SW480 (cell line): ENCODE results near the gene PTP4A2.

ENCODE experiments used
- DNase-seq: peaks from one replicate; pipeline ENCODE4 v3.0.0-alpha.2; 2016; ENCODE audit warnings: low spot score

The PTP4A2 gene

DNA sequence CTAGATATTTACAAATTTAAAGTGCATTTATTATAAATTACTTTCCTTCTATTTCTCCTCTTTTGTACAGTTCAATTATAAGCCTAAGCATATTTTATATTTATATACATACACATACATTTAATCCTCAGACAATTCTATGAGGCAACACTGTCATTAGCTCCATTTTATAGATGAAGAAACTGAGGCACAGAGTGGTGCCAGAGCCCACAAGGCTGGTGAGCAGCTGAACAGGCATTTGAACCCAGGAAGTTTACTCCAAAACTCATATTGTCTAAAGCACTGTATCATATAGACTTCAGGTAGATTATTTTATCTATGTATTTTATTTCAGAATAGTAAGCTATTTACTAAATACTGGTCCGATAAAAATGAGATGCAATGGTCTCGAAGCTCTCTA is 52.3 kb downstream of the PTP4A2 start:
- no peak for DNase-seq

DNA sequence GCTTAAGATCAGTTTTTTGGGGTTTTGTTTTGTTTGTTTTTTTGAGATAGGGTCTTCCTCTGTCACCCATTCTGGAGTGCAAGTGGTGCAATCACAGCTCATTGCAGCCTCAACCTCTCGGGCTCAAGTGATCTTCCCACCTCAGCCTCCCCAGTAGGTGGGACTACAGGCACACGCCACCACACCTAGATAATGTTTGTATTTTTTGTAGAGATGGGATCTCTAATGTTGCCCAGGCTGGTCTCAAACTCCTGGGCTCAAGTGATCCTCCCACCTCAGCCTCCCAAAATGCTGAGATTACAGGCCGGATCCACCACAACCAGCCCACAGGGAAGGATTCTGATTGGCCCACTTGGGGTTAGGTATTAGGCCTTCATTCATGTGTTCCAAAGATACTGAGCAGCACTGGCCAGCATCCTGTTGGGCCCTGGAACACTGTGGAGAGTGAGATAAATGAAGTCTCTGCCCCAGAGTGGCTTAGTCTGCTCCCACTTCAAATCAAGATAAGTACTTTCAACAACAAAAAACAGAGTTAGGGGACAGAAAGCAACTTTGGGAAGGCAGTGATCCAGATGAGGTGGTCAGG is 54.7 kb downstream of the PTP4A2 start:
- no peak for DNase-seq

DNA sequence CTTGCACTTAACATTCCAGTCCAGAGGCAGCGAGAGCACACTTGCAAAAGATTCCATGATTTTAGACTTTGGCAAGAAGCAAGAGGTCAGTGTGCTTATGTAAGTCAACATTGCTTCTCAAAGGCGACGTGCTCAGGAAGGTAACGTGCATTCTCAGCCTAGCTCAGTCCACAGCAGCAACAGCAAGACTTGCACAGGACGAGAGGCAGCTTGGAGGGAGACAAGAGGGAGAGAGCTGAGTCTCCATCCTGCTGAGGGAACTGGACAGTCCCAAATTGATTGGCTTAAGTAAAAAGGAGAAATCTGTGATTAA is 56.5 kb downstream of the PTP4A2 start:
- no peak for DNase-seq

DNA sequence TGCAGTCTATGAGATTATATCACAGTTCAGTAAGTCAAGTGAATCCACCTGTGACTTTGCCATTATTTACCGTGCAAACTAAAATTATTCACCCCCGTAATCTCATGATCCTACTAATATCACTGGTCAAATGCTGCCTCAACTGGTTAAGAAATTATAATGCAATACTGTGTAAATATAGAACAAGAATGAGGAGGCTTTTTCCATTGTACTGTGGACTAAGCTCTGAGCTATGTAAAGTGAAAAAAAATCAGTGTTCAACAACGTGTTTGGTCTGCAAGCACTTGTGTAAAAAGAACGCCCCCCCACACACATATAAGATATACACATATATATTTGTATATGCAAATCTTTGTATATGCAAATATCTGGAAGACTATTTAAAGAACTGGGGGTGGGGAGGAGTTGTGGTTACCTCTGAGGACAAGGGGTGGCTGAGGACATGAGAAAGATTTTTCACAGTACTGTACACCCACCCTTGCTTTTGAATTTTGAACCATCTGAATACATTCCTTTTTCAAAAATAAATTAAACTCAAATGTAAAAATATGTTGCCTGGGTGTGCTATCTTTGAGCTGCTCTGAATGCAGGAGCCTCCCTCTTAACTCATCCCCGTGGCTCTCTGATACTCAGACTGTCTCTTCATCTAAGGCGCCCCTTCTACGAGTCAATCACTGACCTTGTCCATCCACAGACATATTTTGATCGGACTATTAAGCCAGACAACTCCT is 57.0 kb downstream of the PTP4A2 start:
- no peak for DNase-seq

DNA sequence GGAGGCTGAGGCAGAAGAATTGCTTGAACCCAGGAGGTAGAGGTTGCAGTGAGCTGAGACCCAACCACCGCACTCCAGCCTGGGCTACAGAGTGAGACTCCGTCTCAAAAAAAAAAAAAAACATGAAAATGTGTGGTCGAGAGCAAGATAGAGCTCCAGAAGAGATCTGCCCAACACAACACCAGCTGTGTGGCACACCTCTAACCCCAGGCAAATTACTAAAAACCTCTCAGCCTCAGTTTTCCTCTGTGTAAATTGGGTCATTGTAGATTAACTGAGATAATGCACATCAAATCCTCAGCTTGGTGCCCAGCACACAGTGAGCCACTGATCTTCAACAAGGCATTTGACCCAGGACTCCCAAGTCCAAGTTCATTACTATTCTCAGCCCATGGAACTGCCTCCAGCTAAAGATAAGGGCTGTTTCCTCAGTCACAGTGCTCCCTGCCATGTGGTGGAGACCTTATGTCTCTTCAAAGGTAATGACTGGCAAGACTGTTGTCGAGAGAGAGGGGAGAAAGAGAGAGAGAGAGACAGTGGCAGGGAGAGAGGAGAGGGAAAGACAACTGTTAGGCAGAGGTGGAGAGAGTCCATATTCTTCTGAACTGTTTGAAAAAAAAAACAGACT is 58.1 kb downstream of the PTP4A2 start:
- DNase-seq, result no peak

DNA sequence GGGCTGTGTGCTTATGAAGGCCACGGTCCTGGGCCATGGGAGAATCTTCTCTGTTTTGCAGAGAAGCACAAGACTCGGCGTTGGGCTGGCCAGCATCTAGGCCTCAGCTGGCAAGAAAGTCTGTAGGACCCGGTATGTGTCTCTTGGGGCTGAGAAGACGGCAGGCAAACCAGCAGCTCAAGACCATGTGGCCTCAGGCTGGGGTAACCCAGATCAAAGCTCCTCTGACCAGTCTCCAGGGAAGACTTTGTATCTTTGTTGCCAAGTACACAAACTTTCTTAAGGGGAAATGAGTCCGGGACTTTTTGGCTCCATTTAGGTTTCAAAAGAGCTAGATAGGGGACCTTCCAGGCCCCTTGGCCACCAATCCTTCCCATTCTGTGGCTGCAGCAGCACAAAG is 60.1 kb downstream of the PTP4A2 start:
- DNase-seq, result no peak

DNA sequence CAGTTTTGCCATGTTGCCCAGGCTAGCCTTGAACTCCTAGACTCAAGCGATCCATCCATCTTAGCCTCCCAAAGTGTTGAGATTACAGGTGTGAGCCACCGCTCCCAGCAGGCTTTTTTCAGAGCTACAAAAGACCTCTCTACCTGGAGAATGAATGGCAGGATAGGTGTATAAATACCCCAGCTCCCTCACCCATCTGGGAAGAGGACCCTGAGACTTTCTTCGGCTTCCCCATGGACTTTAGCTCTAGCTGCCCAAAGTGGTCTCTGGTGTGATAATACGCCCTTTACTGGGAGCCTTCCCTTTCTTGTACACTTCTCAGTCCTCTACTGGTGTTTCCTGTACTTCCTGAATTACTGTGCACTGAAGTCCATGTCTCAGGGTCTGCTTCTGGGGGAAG is 60.6 kb downstream of the PTP4A2 start:
- no peak for DNase-seq

DNA sequence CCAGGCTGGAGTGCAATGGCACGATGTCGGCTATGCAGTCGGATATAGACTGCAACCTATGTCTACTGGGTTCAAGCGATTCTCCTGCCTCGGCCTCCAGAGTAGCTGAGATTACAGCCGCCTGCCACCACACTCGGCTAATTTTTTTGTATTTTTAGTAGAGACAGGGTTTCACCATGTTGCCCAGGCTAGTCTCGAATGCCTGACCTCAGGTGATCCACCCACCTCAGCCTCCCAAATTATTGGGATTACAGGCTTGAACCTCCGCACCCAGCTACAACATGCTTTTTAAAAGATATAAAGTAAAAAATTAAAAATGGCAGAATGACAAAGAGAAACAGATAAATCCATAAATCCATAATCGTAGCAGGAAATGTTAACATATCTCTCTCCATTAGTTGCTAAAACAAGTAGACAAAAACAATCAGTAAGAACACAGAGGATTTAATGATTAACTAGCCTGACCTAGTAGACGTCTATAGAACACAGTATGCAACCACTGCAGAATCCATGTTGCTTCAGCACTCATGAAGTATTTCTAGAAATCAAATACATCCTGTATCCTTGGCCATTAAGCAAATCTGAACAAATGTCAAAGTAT is 62.4 kb downstream of the PTP4A2 start:
- peak; percentile 42 for DNase-seq

DNA sequence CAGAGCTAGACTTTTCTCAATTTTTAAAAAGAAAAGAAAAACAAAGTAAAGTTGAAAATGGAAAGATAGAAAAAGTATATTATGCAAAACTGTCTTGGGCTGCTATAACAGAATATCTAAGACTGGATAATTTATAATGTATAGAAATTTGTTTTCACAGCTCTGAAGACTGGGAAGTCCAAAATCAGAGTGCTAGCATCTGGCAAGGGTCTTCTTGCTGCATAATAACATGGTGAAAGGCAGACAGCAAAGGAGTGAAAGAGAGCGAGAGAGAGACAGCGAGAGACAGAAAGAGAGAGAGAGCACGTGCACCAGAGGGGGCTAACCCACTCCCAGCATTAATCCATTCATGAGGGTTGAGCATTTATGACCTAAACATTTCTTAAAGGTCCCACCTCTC is 63.2 kb downstream of the PTP4A2 start:
- no peak for DNase-seq

DNA sequence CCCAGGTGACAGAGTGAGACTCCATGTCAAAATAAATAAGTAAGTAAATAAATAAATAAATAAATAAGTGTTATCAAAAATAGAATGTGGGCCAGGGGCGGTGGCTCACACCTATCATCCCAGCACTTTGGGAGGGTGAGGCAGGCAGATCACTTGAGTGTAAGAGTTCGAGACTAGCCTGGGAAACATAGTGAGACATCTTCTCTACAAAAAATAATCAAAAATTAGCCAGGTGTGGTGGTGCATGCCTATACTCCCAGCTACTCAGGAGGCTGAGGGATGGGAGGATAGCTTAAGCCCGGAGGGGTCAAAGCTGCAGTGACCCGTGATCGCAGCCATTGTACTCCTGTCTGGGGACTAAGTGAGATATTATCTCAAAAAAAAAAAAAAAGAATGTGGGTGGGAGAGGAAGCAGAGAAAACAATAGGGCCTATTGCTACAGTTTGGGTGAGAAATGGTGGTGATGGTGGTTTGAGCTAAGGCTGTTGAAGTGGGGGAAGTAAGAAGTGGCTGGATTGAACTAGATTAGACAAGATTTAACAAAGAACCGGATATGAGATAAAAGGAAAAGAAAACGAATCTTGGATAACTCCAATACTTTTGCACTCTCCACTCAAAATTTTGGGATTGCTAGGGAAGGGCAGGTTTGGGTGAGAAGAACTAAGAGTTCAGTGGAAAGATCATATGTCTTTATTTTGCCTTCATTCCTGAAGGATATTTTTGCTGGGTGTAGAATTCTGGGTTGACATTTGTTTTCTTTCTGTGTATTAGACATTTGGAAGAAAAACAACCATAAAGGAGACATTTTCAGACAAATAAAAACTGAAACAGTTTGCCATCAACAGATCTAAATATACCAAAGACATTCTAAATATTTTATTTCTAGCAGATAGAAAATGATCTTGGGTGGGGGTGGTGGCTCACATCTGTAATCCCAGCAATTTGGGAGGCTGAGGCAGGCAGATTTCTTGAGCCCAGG is 65.2 kb downstream of the PTP4A2 start:
- no peak for DNase-seq

DNA sequence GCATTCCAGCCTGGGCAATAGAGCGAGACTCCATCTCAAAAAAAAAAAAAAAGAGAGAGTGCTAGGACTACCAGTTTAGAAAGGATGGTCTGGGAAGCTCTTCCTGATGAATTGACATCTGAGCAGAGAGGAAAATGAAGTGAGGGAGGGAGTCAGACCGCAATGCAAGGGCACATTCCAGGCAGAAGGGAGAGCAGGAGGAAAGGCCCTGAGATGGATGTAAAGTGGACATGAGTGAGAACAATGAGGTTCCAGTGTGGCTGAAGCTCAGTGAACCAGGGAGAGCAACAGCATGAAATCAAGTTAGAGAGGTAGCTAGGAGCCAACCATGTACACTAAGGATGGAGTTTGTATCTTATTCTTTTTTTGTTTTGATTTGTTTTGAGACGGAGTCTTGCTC is 66.5 kb downstream of the PTP4A2 start:
- no peak for DNase-seq

DNA sequence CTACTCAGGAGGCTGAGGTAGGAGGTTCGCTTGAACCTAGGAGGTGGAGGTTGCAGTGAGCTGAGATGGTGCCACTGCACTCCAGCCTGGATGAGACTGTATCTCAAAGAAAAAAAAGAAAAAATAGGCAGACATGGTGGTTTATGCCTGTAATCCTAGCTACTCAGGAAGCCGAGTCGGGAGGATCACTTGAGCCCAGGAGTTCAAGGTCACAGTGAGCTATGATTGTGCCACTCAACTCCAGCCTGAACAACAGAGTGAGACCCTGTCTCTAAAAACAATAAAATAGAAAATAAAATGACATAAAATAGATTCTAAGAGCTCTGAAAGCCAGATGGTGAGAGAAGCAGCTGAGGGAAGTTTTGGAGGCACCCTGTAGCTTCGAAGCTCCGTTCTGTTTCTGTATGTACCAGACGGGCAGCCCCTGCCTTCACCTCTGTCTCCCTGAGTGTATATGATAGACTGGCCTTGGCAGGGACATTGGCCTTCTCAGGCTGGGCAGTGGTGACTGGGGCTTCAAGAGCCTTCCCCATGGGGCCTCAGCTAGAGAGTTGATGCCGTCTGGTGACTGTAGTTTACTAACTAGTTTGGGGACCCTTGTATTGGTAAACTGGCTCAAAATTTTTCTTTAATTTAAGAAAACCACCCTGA is 68.0 kb downstream of the PTP4A2 start:
- DNase-seq, result no peak

DNA sequence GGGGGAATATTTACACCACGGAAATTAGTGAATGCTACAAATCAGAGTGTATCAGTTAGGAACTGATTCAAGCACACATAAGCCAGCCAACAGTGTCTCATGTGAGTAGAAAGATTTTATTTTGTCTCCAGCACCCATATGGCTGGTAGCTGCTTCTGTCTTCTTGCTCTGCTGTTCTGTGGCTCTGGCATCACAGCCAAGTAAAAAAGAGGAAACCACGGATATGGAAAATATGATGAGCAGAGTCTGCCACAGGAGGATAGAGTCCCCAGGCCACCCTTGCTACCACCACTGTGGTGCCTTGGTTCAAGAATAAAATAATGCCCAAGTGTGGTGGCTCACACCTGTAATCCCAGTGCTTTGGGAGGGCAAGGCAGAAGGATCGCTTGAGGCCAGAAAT is 68.7 kb downstream of the PTP4A2 start:
- DNase-seq, result no peak

DNA sequence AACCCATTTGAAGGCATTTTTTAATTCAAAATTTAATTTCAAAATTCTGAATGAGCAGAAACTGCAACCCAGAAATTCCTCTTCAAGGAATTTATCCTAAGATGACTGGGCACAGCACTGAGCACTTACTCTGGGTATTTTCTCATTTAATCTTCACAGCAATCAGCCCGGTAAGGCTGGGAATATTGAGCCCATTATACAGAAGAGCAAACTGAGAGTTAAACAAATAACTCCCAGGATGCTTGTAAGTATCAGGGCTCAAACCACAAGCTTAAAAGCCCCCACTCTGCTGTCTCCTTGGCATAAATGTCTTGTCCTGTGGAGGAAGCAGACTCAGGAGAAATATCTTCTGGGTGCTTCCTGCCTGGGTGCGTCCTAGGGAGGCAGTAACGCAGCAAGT is 69.3 kb downstream of the PTP4A2 start:
- no peak for DNase-seq

DNA sequence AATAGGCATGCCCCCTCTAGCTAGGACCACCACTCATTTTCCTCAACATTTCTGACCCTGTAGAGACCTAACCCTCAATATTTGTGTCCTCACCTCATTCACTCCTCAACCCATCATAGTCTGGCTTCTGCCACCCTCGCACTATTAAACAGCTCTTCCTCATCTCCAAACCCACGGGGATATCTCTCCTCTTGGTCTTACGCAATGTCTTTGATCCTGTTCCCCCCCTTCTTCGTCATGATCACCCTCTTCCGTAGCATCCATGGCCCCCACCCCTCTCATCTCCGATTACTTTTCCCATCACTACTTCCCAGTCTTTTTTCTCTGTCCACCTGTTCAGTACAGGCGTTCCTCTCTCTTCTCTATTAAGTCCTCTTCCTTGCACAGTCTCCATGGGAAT is 70.6 kb downstream of the PTP4A2 start:
- no peak for DNase-seq

DNA sequence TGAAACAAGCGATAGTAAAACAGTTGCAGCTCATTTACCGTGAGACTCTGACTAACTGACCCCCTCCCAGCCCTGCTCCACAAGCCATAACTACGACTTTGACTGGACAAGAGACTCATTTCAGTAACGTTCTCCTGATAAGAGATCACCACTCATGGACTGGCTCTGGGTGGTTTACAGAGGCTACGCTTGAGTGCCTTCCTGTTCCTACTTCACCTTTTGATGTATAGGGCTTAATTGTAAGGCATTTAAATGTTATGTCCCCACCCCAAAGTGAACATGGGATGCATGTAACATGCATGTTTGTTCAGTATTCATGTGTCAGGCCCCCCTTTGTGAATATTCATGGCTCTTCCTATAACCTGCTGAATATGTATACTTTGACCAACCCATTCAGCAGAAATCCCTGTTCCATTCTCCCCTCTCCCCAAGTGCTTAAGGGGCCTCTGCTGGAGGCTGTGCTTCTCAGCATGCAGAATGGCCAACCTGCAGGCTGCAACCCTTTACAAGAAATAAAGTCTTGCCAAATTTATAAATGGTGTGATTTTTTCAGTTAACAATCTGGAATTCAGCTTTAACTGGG is 71.6 kb downstream of the PTP4A2 start:
- DNase-seq, result no peak

DNA sequence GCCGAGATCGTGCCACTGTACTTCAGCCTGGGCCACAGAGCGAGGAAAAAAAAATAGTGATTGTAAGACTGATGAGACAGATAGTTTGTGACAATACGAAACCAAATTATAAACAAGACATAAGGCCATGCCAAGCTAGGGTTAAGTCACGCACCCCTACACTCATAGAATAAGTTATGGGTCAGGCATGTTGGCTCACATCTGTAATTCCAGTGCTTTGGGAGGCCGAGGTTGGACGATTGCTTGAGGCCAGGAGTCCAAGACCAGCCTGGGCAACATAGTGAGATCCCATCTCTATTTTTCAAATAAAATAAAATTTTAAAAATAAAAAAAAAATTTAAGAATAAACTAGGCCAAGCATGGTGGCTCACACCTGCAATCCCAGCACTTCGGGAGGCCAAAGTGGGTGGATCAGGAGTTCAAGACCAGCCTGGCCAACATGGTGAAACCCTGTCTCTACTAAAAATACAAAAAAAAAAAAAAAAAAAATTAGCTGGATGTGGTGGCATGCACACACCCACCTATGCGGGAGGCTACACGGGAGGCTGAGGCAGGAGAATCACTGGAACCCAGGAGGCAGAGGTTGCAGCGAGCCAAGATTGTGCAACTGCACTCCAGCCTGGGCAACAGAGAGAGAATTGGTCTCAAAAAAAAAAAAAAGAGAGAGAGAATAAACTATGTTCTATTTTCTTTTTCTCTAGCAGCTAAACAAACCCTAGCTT is 72.3 kb downstream of the PTP4A2 start:
- DNase-seq, result no peak

DNA sequence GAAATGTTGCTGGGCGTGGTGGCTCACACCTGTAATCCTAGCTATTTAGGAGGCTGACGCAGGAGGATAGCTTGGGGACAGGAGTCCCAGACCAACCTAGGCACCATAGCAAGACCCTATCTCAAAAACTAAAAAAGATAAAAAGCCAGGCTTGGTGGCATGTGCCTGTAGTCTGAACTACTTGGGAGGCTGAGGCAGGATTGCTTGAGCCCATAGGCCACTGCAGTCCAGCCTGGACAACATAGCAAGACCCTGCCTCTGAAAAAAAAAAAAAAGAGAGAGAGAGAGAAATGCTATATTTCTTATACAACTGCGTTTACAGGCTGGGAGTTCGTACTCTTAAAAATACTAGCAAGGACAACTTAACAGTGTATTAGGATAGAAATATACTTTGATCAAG is 76.1 kb downstream of the PTP4A2 start:
- no peak for DNase-seq

DNA sequence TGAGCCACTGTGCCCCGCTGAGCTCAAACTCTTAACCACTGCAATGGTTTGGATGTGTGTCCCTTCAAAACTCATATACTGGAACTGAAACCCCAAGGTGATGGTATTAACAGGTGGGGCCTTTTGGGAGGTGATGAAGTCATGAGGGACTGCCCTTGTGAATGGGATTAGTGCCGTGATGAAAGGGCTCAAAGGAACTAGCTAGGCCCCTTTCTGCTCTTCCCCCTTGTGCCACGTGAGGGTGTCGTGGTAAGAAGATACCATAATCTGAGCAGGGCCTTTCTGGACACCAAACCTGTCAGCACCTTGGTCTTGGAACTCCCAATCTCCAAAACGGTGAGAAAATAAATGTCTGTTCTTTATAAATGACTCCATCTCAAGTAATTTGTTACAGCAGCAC is 76.8 kb downstream of the PTP4A2 start:
- no peak for DNase-seq

DNA sequence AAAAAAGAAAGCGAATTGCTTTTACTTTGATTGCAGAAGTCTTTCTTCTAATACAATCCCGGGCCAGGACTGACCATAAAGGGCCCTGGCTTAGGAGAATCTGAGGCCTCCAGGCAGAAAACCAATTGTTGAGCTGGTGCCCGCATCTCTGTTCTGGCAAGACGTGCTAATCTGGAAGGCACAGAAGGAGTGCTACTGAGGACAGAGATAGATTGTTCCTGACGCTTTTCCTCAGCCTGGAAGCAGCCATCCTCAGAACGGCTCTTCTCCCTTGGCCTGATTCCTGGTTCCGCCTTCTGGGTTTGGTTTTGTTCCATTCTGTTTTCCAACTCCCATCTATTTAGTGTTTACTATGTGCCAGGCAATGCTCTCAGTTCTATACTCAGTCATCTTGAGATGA is 77.6 kb downstream of the PTP4A2 start:
- DNase-seq, result no peak

DNA sequence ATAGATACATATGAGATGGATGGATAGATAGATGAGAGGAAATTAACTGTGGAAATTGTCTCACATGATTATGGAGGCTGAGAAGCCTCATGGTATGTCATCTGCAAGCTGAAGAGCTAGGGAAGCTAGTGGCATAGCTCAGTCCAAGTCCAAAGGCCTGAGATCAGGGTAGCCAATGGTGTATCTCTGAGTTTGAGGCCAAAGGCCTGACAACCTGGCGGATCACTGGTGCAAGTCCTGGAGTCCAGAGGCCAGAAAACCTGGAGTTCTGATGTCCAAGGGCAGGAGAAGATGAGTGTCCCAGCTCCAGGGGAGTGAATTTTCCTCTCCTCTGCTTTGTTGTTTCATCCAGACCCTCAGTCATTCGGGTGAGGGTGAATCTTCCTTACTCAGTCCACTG is 78.4 kb downstream of the PTP4A2 start:
- DNase-seq, result no peak
